Cortex of kidney (tissue), 1 donor: ENCODE measurements around the gene EEFSEC.

Experiments used
- DNase-seq: peaks from one replicate; lab custom pipeline; 2025; lab: John Stamatoyannopoulos, UW

EEFSEC gene

GRCh38 chr3:128217702-128218547, 64.6 kb downstream of the EEFSEC start:
- DNase-seq: no peak

GRCh38 chr3:128218548-128219257, 65.4 kb downstream of the EEFSEC start:
- no peak for DNase-seq

GRCh38 chr3:128221328-128221727, 68.0 kb downstream of the EEFSEC start:
- DNase-seq: no peak

GRCh38 chr3:128222796-128223385, 69.6 kb downstream of the EEFSEC start:
- no peak for DNase-seq

- no peak for DNase-seq
Measured at GRCh38 chr3:128226186-128226725, 73.0 kb downstream of the EEFSEC start.

- no peak for DNase-seq
Measured at GRCh38 chr3:128226795-128227395, 73.6 kb downstream of the EEFSEC start.

- DNase-seq: no peak
Measured at GRCh38 chr3:128227507-128227906, 74.2 kb downstream of the EEFSEC start.

GRCh38 chr3:128228366-128228910, 75.2 kb downstream of the EEFSEC start:
- no peak for DNase-seq

GRCh38 chr3:128229106-128229857, 76.0 kb downstream of the EEFSEC start:
- DNase-seq: no peak

GRCh38 chr3:128231606-128232005, 78.3 kb downstream of the EEFSEC start:
- no peak for DNase-seq

- no peak for DNase-seq
Measured at GRCh38 chr3:128232376-128233178, 79.3 kb downstream of the EEFSEC start.

GRCh38 chr3:128235207-128235926, 82.1 kb downstream of the EEFSEC start:
- no peak for DNase-seq

- DNase-seq: no peak
Measured at GRCh38 chr3:128236657-128237056, 83.4 kb downstream of the EEFSEC start.

GRCh38 chr3:128237348-128238183, 84.3 kb downstream of the EEFSEC start:
- no peak for DNase-seq

GRCh38 chr3:128238184-128238489, 84.9 kb downstream of the EEFSEC start:
- no peak for DNase-seq

GRCh38 chr3:128239304-128239703, 86.0 kb downstream of the EEFSEC start:
- DNase-seq: no peak

- no peak for DNase-seq
Measured at GRCh38 chr3:128240232-128240631, 87.0 kb downstream of the EEFSEC start.

GRCh38 chr3:128241741-128242140, 88.5 kb downstream of the EEFSEC start:
- DNase-seq: no peak
